ENCODE data around the gene SLC39A9. TPM values are rescaled to one million over a fixed set of nuclear protein-coding genes. Genes with fewer than 3 reads are reported as not detected.

The SLC39A9 gene
- total and polyA plus RNA-seq, 10 of the 15 experiments (the other 5 are each of a cell fraction or from before 2014, with no cell fraction given): 19.9 to 109 (median 46.9) TPM

GRCh38 chr14:69366761-69367160, 31.7 kb upstream of the SLC39A9 start:
- POLR2A ChIA-PET: interaction anchor here (0.6 to 1.6 kb wide), 3 partner anchors 8 to 13 kb away, joined by 4 to 8 read pairs (median 5); no protein-coding TSS in a partner anchor

More at GRCh38 chr14:69366761-69367160, 31.7 kb upstream of the SLC39A9 start:
- ChIA-PET CTCF (interaction anchor here (0.9 to 2.0 kb wide), 6 partner anchors 9 to 124 kb away, joined by 3 to 7 read pairs (median 4); no protein-coding TSS in a partner anchor), SMC1A (ENCODE audit: uncharacterized antibody, unreplicated experiment) (interaction anchor here (0.9 to 2.0 kb wide), 3 partner anchors 12 to 76 kb away, joined by 4 to 9 read pairs (median 4); no protein-coding TSS in a partner anchor), RAD21 (ENCODE audit: unreplicated experiment) (interaction anchor here (0.8 to 3.2 kb wide), 5 partner anchors 12 to 93 kb away, joined by 3 to 10 read pairs (median 6); partner anchors contain the start of genes ERH and SLC39A9)
- Histone ChIP-seq H4K20me1 (ENCODE audit: control insufficient read depth, insufficient read depth) (no peaks in the 10 kb centered on the region), H3K36me3 (ENCODE audit: control insufficient read depth in 2 of 2, insufficient read depth in 2 of 2, low read length in 1 of 2) (no peaks in the 10 kb centered on the region; a peak in 1 of 4 replicates), H3K9ac (ENCODE audit: control insufficient read depth, insufficient read depth, low read length) (no peak overlapping the region), H3K79me2 (ENCODE audit: control insufficient read depth, insufficient read depth, low read length) (no peaks in the 10 kb centered on the region), H3K27ac (ENCODE audit: control insufficient read depth, insufficient read depth) (no peak overlapping the region), H3K9me3 (replicated peaks; ENCODE audit: control insufficient read depth, insufficient read depth, low read length) (no peaks in the 10 kb centered on the region), H3K4me1 (ENCODE audit: control insufficient read depth, insufficient read depth, low read length) (no peaks in the 10 kb centered on the region; the same call in 1 of the 2 replicates), H3K4me2 (ENCODE audit: control insufficient read depth, insufficient read depth) (no peak overlapping the region), H3K27me3 (replicated peaks in 1 of 2; ENCODE audit: control insufficient read depth in 2 of 2, insufficient read depth in 2 of 2, low read length in 1 of 2) (no peaks in the 10 kb centered on the region), H3K4me3 (no peak overlapping the region), H2AFZ (ENCODE audit: control insufficient read depth, low read depth, low read length) (no peak overlapping the region)
- 98% methylated on average over 4 of the region's 4 CpGs for WGBS (ENCODE audit: insufficient coverage, insufficient replicate concordance, low lambda C conversion rate, missing lambda C conversion rate)
- intact Hi-C loops (cut with micrococcal nuclease; ENCODE audit: unreplicated experiment): no loop called here
- in situ Hi-C loops (cut with MboI): no loop called here
- FAIRE-seq: no peak
- TF ChIP-seq ETV6 (conservative IDR thresholded peaks at IDR 0.05 in 1 of 2, IDR thresholded peaks at IDR 0.05 in 1 of 2; ENCODE audit: borderline replicate concordance in 1 of 2, low read depth in 1 of 2) (no peak), STAT1 (conservative IDR thresholded peaks at IDR 0.05) (no peak), NKRF (conservative IDR thresholded peaks at IDR 0.05) (no peak), FOXM1 (IDR thresholded peaks at IDR 0.05; ENCODE audit: low read depth, low read length) (no peak), CHD1 (IDR thresholded peaks at IDR 0.05; ENCODE audit: low read depth, low read length) (no peak), IRF4 (IDR thresholded peaks at IDR 0.05; ENCODE audit: low read depth, low read length) (no peak), SMARCA5 (IDR thresholded peaks at IDR 0.05) (no peak), MEF2A (IDR thresholded peaks at IDR 0.05; ENCODE audit: insufficient read depth, low read depth, low read length) (no peak), ZSCAN29 (IDR thresholded peaks at IDR 0.05) (no peak), CHD2 (IDR thresholded peaks at IDR 0.05; ENCODE audit: borderline replicate concordance, low read depth, low read length) (no peak), KAT2A (conservative IDR thresholded peaks at IDR 0.05; ENCODE audit: control insufficient read depth, low read depth, low read length) (no peak), YBX1 (IDR thresholded peaks at IDR 0.05) (no peak)
- BruUV-seq (replicated peaks): no TSS peak
- DNase-seq (ENCODE audit: low read depth, low spot score): no peak
- ATAC-seq: no peak
